Ovary (tissue), 3 donors: ENCODE measurements around the gene AFAP1L1.

ENCODE experiments used
- CTCF ChIP-seq, 3 donors: fragments of 450-650 bp in 2 of 3; fragments of 200-600 bp in 1 of 3; IDR thresholded peaks; one replicate each; pipeline versions ENCODE4 v1.5.1 to v1.8.0; 2016 to 2022; ENCODE audit warnings: antibody characterized with exemption in 3 of 3, mild to moderate bottlenecking in 1 of 3
- POLR2A ChIP-seq: fragments of 450-650 bp; IDR thresholded peaks from one replicate; pipeline ENCODE4 v1.6.1; 2017; ENCODE audit warnings: antibody characterized with exemption, mild to moderate bottlenecking, moderate library complexity
- donor health status: DM: no; HTN: no; CAD: no.

GRCh38 chr5:149309354-149309753 lies 37.7 kb downstream of the AFAP1L1 start:
- TF ChIP-seq POLR2A (no peak), CTCF (IDR thresholded peaks at IDR 0.05) (no peak)
